HS-5 (cell line): ENCODE measurements around the gene STUM.

Experiments used
- DNase-seq: peaks from one replicate; pipeline ENCODE4 v3.0.0-alpha.2; 2012; ENCODE audit warnings: low read depth

The STUM gene

GRCh38 chr1:226640321-226641136, 92.0 kb downstream of the STUM start:
- DNase-seq = no peak

- no peak for DNase-seq
Observed at GRCh38 chr1:226641671-226642231, 93.2 kb downstream of the STUM start.

DNA sequence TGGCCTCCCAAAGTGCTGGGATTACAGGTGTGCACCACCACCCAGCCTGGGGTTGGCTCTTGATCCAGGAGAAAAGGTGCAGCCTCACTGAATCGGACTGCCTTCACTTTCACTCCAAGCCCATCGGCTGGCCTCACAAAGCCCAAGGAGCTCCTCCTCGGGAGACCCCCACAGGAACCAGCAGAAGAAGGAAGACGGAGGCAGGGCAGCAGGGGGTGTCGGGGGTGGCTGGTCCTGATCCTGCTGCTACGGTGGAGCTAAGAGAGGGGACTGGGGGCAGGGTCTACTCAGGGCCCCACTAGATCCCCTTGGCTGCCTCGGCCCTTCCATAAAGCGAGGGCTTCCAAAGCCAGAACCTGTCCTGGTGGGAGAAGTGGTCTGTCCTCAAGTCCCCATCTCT, 93.9 kb downstream of the STUM start:
- no peak for DNase-seq

DNA sequence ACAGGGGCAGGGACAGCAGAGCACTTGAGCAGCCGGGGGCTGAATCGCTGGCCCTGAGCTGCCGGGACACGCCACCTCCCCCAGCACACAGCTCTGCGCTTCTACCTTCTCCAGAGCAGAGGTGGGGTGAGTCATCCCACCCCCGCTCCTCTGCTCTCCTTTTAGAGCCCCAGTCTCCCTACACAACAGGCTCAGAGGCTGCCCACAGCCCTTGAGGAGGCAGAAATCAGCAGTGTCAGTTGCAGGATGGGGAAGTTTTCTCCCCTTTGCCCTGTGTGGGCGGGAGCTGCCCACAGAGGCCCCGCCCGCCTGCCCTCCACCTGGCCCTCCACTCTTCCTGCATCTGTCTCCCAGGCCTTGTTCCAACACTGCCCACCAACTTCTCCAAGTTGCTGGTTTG, 94.6 kb downstream of the STUM start:
- DNase-seq = no peak

GRCh38 chr1:226643611-226644540, 95.3 kb downstream of the STUM start:
- no peak for DNase-seq

- DNase-seq = no peak
Observed at GRCh38 chr1:226644541-226645176, 96.1 kb downstream of the STUM start.

GRCh38 chr1:226645279-226645976, 96.9 kb downstream of the STUM start:
- DNase-seq = no peak

- no peak for DNase-seq
Observed at GRCh38 chr1:226646026-226646869, 97.7 kb downstream of the STUM start.

GRCh38 chr1:226646870-226647449, 98.4 kb downstream of the STUM start:
- no peak for DNase-seq

- DNase-seq = no peak
Observed at GRCh38 chr1:226647719-226648118, 99.2 kb downstream of the STUM start.

DNA sequence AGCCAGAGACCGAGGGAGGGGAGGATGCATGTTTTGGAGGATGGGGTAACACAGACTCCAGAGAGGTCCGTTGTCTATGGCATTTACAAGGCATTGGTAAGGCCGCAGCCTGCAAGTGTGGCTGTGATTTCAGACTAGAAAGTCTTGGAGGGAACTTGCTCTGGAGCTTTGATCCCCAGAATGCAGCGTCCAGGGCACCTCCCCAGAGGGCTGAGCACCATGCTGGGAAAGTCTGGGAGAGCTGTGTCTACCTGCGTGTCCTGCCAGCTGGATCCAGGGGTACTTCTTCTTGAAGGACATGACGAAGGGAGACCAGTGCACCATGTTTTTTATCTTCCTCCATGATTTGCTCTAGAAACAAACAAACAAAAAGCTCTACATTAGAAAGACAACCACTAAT, 99.9 kb downstream of the STUM start:
- DNase-seq = no peak

- DNase-seq = no peak
Observed at GRCh38 chr1:226649244-226649643, 100.7 kb downstream of the STUM start.

DNA sequence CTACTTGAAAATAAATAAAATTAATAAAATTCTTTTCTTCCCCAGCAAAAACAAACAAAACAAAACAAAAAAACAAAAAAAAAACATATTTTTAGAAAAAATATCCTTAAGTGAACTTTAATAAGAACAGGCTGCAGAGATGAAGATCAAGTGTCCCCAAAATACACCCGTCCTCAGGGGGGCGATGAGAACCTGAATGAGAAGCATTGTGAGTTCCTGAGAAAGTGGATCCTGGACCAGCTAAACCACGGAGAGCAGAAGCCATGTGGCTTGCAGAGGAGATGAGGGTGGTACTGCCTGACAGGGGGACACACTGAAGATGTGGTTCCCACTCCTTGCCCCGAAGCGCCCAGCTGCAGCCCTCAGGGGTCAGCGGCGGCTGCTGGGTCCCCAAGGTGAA, 101.2 kb downstream of the STUM start:
- DNase-seq = no peak

- DNase-seq = no peak
Observed at GRCh38 chr1:226650236-226650841, 101.8 kb downstream of the STUM start.

GRCh38 chr1:226651041-226651731, 102.6 kb downstream of the STUM start:
- DNase-seq = no peak

DNA sequence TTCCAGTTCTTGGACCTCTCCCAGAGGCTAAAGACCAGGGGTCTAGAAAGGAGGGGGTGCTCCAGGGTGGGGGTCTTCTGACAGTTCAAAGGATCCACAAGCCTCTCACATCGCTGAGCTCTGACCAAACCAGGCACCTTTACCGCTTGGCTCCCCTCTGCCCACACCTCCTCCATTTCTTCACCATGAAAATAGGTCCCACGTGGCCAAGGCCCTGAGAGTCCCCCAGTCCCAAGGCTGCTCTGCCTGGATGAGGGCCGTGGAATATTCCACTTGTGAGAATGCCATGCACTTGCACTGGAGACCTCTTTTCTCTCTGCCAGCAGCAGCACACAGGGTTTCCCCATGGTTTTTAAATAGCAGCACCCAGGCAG, 103.2 kb downstream of the STUM start:
- DNase-seq = no peak

- no peak for DNase-seq
Observed at GRCh38 chr1:226652613-226653012, 104.0 kb downstream of the STUM start.

DNA sequence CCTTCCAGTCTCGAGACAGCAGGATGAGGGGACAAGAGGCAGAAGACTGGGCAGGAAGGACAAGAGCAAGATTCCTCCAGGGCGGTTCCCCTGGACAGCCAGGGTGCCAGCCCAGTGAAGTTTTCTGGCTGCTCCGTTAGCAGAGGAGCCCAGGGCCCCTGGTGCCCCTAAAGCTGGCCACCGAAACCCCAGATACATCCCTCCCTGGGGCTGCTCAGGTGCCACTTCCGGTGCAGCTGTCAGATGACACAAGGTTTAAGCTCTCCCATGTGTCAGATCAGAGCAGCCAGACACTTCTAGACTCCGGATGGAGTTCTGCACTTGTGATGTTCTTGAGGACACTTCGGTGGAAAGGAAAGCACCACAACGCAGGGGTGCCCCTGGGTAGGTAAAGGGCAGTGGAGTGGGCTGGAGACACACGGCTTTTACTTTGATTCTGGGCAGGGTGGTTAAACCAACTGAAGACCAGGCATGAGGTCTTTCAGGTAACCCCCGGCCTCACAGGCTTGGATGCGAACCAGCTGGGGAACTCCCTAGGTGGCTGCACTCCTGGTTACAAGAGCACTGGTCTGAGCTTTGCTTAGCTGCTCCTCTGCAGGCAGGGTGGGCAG, 104.9 kb downstream of the STUM start:
- no peak for DNase-seq
